A673 (cell line): Measurements from ENCODE around the gene EIF5AL1. TPM values are rescaled to one million over a fixed set of nuclear protein-coding genes. Genes with fewer than 3 reads are reported as not detected.
"Not testable (repeated sequence)": the region's sequence is repeated elsewhere in the genome, so short reads cannot be mapped to it uniquely, and the experiment has no call there.

ENCODE experiments used
- BruUV-seq: library from RNA; stranded (reverse); fragments of 400-500 nt; replicated peaks from 2 replicates; lab custom pipeline; 2021; lab: Mats Ljungman, UMichigan
- CTCF ChIA-PET: fragments of 300-600 bp; sonication (Branson Sonifier 250); formaldehyde crosslinking; loops from one replicate; lab custom pipeline; 2022; ENCODE audit warnings: antibody characterized with exemption; lab: Charles Lee
- POLR2A ChIA-PET: fragments of 300-600 bp; sonication (Branson Sonifier 250); formaldehyde crosslinking; loops from one replicate; lab custom pipeline; 2022; ENCODE audit warnings: antibody characterized with exemption; ENCODE audit not compliant: low non-redundant PET; lab: Charles Lee
- DNase-seq: peaks from one replicate; pipeline ENCODE4 v3.0.0-alpha.2; 2015; ENCODE audit warnings: low spot score
- H3K27ac ChIP-seq: fragments of 200-600 bp; sonication (generic); 2 replicates; pipeline ENCODE4 v1.5.1; 2016; ENCODE audit warnings: mixed run types, low read depth, mild to moderate bottlenecking, mixed read lengths, antibody characterized with exemption, low read length; ENCODE audit not compliant: poor library complexity, severe bottlenecking
- H3K27me3 ChIP-seq: fragments of 200-600 bp; sonication (generic); replicated peaks from 2 replicates; pipeline ENCODE4 v1.6.1; 2017; ENCODE audit warnings: mixed run types, low read depth, mild to moderate bottlenecking, mixed read lengths, antibody characterized with exemption, low read length; ENCODE audit not compliant: insufficient read depth, poor library complexity
- H3K36me3 ChIP-seq: fragments of 200-600 bp; sonication (generic); 2 replicates; pipeline ENCODE4 v1.6.1; 2016; ENCODE audit warnings: mixed run types, mild to moderate bottlenecking, mixed read lengths, antibody characterized with exemption, low read length; ENCODE audit not compliant: insufficient read depth, poor library complexity, severe bottlenecking
- H3K4me1 ChIP-seq: fragments of 200-600 bp; sonication (generic); 2 replicates; pipeline ENCODE4 v1.6.1; 2017; ENCODE audit warnings: mixed run types, mild to moderate bottlenecking, mixed read lengths, antibody characterized with exemption, low read length; ENCODE audit not compliant: insufficient read depth, poor library complexity, severe bottlenecking
- H3K4me3 ChIP-seq: fragments of 200-600 bp; sonication (generic); 2 replicates; pipeline ENCODE4 v1.5.1; 2016; ENCODE audit warnings: low read depth, mixed run types, mild to moderate bottlenecking, mixed read lengths, low read length; ENCODE audit not compliant: poor library complexity, severe bottlenecking
- H3K9me3 ChIP-seq: fragments of 200-600 bp; sonication (generic); 2 replicates; pipeline ENCODE4 v1.6.1; 2016; ENCODE audit warnings: mixed run types, low read depth, mild to moderate bottlenecking, mixed read lengths, antibody characterized with exemption, low read length; ENCODE audit not compliant: poor library complexity, severe bottlenecking
- EZH2 ChIP-seq: fragments of 200-600 bp; sonication (generic); IDR thresholded peaks from 2 replicates; pipeline ENCODE4 v1.6.1; 2017; ENCODE audit warnings: borderline replicate concordance, low read depth, mild to moderate bottlenecking, mixed read lengths, antibody characterized with exemption, low read length; ENCODE audit not compliant: poor library complexity, severe bottlenecking
- intact Hi-C: fragments of 100-400 bp; cut with micrococcal nuclease; formaldehyde crosslinking; loops from one replicate; pipeline ENCODE4 v1.10.0; 2022; ENCODE audit not compliant: unreplicated experiment
- total RNA-seq: library from RNA; stranded (reverse); gene quantifications from 2 replicates; pipeline ENCODE4 v1.2.3, GENCODE V29; 2021
- TF ChIP-seq, protein P1 (sequence below): fragments of 300-800, 200-600 bp; sonication (generic); conservative IDR thresholded peaks from 2 replicates; pipeline ENCODE4 v1.5.1; 2017; ENCODE audit warnings: low read depth, mild to moderate bottlenecking, antibody characterized with exemption, low read length, moderate library complexity, mixed read lengths

Gene EIF5AL1
- total RNA-seq, 1 experiment from 2014 or later: 2.7 TPM

DNA sequence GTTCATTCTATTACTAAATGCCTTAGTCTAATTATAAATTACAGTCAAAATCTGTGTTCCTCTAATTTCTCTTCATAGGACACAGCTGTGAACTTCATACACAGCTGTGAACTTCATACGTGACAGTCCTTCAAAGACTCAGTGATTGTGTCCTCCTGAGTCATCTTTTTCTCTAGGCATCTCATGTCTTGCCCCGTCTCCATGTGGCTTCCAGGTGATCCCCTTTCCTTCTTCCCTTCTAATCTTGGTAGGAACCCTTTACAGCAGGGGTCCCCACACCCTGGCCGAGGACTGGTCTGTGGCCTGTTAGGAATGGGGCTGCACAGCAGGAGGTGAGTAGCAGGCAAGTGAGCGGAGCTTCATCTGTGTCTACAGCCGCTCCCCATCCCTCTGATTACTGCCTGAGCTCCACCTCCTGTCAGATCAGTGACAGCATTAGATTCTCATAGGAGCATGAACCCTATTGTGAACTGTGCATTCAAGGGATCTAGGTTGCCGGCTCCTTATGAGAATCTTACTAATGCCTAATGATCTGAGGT lies 14.0 kb upstream of the EIF5AL1 start:
- H3K27ac ChIP-seq: no peak overlapping the region

DNA sequence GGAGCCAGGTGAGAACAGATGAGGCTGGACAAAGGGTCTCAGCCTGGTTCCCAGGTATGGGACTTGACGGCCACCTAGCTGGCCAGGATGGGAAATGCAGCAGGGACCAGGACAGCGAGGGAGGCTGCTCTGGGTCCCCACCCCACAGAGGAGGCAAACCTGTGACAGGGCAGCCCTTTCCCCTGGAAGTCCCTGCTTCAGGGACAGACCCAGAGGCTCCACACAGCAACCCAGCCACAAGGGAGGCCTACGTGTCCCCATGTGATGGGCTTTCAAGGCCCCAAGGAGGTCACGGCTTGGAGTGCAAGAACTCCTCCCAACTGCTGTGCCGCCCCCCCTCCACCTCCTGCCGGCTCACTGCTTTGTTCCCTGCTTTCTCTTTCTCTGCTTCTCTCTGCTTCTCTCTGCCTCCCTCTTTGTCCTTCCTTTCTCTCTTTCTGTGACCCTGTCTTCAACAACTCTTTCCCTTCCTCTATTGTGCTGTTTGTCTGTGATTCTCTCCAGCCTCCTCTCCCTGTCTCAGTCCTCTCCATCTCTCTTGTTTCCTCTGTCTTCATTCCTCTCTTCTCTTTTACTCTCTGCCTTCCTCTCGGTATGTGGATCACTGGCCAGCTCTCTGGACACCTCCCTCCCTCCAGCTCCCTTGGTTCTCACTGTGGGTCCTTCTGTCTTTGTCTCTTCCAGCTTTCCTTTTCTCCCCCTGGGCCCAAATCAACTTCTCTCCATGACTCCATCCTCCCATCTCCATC lies 9.6 kb upstream of the EIF5AL1 start:
- ChIA-PET POLR2A (no interaction called here), CTCF (no interaction called here)
- no peak for DNase-seq
- Histone ChIP-seq H3K36me3 (no peaks in the 10 kb centered on the region), H3K9me3 (no peaks in the 10 kb centered on the region), H3K4me3 (no peak overlapping the region), H3K27me3 (peaks cover 3% of the 10 kb centered on the region), H3K4me1 (no peaks in the 10 kb centered on the region), H3K27ac (no peak overlapping the region)
- TF ChIP-seq, protein P1, sequence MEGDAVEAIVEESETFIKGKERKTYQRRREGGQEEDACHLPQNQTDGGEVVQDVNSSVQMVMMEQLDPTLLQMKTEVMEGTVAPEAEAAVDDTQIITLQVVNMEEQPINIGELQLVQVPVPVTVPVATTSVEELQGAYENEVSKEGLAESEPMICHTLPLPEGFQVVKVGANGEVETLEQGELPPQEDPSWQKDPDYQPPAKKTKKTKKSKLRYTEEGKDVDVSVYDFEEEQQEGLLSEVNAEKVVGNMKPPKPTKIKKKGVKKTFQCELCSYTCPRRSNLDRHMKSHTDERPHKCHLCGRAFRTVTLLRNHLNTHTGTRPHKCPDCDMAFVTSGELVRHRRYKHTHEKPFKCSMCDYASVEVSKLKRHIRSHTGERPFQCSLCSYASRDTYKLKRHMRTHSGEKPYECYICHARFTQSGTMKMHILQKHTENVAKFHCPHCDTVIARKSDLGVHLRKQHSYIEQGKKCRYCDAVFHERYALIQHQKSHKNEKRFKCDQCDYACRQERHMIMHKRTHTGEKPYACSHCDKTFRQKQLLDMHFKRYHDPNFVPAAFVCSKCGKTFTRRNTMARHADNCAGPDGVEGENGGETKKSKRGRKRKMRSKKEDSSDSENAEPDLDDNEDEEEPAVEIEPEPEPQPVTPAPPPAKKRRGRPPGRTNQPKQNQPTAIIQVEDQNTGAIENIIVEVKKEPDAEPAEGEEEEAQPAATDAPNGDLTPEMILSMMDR: peak; percentile 35; the same call in 1 of the 2 replicates
- TF ChIP-seq EZH2: no peak
- intact Hi-C loops: loop anchor here (5.0 kb wide), 1 partner anchor 130 kb away; no protein-coding TSS in a partner anchor
- BruUV-seq: no TSS peak

More for the DNA sequence above, 14.0 kb upstream of the EIF5AL1 start:
- Histone ChIP-seq H3K4me1 (no peaks in the 10 kb centered on the region), H3K4me3 (no peak overlapping the region), H3K9me3 (no peaks in the 10 kb centered on the region), H3K36me3 (no peaks in the 10 kb centered on the region), H3K27me3 (no peaks in the 10 kb centered on the region)
- POLR2A ChIA-PET: no interaction called here
- DNase-seq: no peak
- TF ChIP-seq, protein P1: no peak
- TF ChIP-seq EZH2: no peak
- BruUV-seq: no TSS peak
- intact Hi-C loops: no loop called here
- CTCF ChIA-PET: no interaction called here

DNA sequence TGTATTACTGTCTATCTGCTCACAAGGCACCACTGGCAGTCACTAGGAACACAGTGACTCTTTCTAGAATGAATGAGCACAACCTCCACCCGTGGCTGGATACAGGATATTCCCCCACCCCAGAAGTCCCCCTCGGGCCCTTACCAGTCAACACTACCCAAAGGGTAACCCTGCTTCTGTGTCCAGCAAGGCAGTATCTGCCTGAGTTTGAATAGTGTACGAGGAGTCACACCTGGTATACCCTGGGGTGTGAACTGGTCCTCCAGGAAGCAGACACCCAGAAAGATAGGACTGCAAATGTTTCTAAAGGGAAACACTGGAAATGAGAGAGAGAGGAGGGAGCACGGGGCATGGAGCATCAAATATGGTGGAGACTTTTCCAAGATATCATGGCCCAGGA lies 8.5 kb upstream of the EIF5AL1 start:
- H3K4me3 ChIP-seq, DNase-seq, BruUV-seq, H3K9me3 ChIP-seq, POLR2A ChIA-PET, H3K4me1 ChIP-seq, H3K36me3 ChIP-seq, H3K27ac ChIP-seq, CTCF ChIA-PET, H3K27me3 ChIP-seq: not testable (repeated sequence)
- intact Hi-C loops: loop anchor here (5.0 kb wide), 1 partner anchor 131 kb away; no protein-coding TSS in a partner anchor

DNA sequence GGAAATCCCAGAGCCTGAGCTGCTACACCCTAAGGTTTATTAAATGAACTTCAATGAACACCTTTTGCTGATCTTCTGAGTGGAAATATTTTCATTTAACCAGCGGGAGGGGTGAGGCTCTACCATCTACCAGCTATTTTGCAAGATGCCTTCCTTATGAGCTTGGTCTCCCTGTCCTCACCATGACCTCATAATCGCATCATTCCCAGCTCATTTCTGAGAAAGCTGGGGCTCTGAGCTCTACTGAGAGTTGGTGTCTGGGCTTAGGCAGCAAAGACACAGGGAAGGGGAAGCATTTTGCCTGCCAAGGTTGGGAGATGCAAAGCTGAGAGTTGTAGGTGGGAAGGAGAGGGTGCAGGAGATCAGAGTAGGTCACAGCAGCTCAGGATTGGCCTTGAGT lies 7.8 kb upstream of the EIF5AL1 start:
- CTCF ChIA-PET, H3K4me3 ChIP-seq, BruUV-seq, H3K36me3 ChIP-seq, H3K9me3 ChIP-seq, H3K27me3 ChIP-seq, DNase-seq, POLR2A ChIA-PET, H3K4me1 ChIP-seq, H3K27ac ChIP-seq: not testable (repeated sequence)
- intact Hi-C loops: loop anchor here (5.0 kb wide), 1 partner anchor 132 kb away; no protein-coding TSS in a partner anchor

DNA sequence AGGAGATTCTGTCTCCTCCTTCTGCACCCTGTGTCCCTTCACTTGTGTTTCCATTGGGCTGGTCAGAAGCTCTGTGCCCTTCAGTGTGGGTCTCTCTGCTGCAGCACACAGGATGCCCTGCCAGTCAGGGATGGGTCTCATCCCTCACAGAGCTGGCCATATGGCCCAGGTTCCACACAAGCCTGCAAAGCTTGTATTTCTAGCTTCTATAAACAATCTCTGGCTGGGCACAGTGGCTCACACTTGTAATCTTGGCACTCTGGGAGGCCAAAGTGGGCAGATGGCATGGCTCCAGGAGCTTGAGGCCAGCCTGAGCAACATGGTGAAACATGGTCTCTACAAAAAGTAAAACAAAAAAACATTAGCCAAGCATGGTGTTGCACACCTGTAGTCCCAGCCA lies 7.0 kb upstream of the EIF5AL1 start:
- BruUV-seq, H3K27ac ChIP-seq, H3K4me1 ChIP-seq, H3K27me3 ChIP-seq, H3K4me3 ChIP-seq, DNase-seq, POLR2A ChIA-PET, H3K9me3 ChIP-seq, H3K36me3 ChIP-seq, CTCF ChIA-PET, intact Hi-C loops: not testable (repeated sequence)
